Liver (tissue), 9 donors: ENCODE results near the gene LMX1B. TPM values are rescaled to one million over a fixed set of nuclear protein-coding genes. Genes with fewer than 3 reads are reported as not detected.

ENCODE experiments used
- DNase-seq: peaks from one replicate; pipeline ENCODE4 v3.0.0-alpha.2; 2017; ENCODE audit warnings: low spot score
- H3K27ac ChIP-seq, 2 donors: one replicate each; pipeline ENCODE4 v1.7.0; 2013; ENCODE audit warnings: inconsistent platforms in 2 of 2, low read length in 2 of 2, control low read depth in 1 of 2, low read depth in 1 of 2, mild to moderate bottlenecking in 1 of 2
- H3K27me3 ChIP-seq, 4 donors: one replicate each; pipeline versions ENCODE4 v1.6.1 to v1.7.0; 2013; ENCODE audit warnings: low read length in 3 of 4, inconsistent platforms in 1 of 4, mild to moderate bottlenecking in 1 of 4, moderate library complexity in 1 of 4; ENCODE audit not compliant: control insufficient read depth in 4 of 4, insufficient read depth in 4 of 4
- H3K36me3 ChIP-seq, 4 donors: one replicate each; pipeline versions ENCODE4 v1.6.1 to v1.7.0; 2013; ENCODE audit warnings: low read length in 3 of 4, mild to moderate bottlenecking in 3 of 4, low read depth in 1 of 4, moderate library complexity in 1 of 4; ENCODE audit not compliant: control insufficient read depth in 4 of 4, insufficient read depth in 3 of 4
- H3K4me1 ChIP-seq, 4 donors: one replicate each; pipeline versions ENCODE4 v1.6.1 to v1.7.0; 2013; ENCODE audit warnings: low read length in 3 of 4, mild to moderate bottlenecking in 3 of 4, moderate library complexity in 1 of 4; ENCODE audit not compliant: control insufficient read depth in 4 of 4, insufficient read depth in 4 of 4
- H3K4me3 ChIP-seq, 3 donors: one replicate each; pipeline versions ENCODE4 v1.6.1 to v1.7.0; 2013; ENCODE audit warnings: low read length in 3 of 3, control low read depth in 1 of 3, low read depth in 1 of 3, mild to moderate bottlenecking in 1 of 3
- H3K9ac ChIP-seq, 2 donors: one replicate each; pipeline ENCODE4 v1.7.0; 2013; ENCODE audit warnings: low read length in 2 of 2, mild to moderate bottlenecking in 2 of 2, moderate library complexity in 2 of 2, control low read depth in 1 of 2, low read depth in 1 of 2
- H3K9me3 ChIP-seq, 4 donors: one replicate each; pipeline versions ENCODE4 v1.6.1 to v1.7.0; 2013; ENCODE audit warnings: low read length in 3 of 4; ENCODE audit not compliant: control insufficient read depth in 4 of 4
- ATF3 ChIP-seq: IDR thresholded peaks from 2 replicates; pipeline ENCODE4 v1.6.1; 2016; ENCODE audit warnings: antibody characterized with exemption
- CTCF ChIP-seq: fragments of 150-350 bp; IDR thresholded peaks from 2 replicates; pipeline ENCODE4 v1.5.1; 2017; ENCODE audit warnings: improper control_type of control experiment, low read depth, low read length; ENCODE audit not compliant: missing input control
- EGR1 ChIP-seq, 2 donors: IDR thresholded peaks; 2 replicates each; pipeline ENCODE4 v1.6.1; 2016 to 2018; ENCODE audit warnings: antibody characterized with exemption in 2 of 2, low read depth in 2 of 2
- FOXA1 ChIP-seq: IDR thresholded peaks from 2 replicates; pipeline ENCODE4 v1.6.1; 2016; ENCODE audit warnings: antibody characterized with exemption
- FOXA2 ChIP-seq: IDR thresholded peaks from 2 replicates; pipeline ENCODE4 v1.6.1; 2016; ENCODE audit warnings: antibody characterized with exemption
- GABPA ChIP-seq, 2 donors: IDR thresholded peaks in 1 of 2; conservative IDR thresholded peaks in 1 of 2; 2 replicates each; pipeline ENCODE4 v1.6.1; 2016; ENCODE audit warnings: antibody characterized with exemption in 2 of 2, mild to moderate bottlenecking in 1 of 2, moderate library complexity in 1 of 2
- HNF4A ChIP-seq, 2 donors: conservative IDR thresholded peaks; 2 replicates each; pipeline ENCODE4 v1.6.1; 2016; ENCODE audit warnings: antibody characterized with exemption in 2 of 2, mild to moderate bottlenecking in 2 of 2
- HNF4G ChIP-seq: IDR thresholded peaks from 2 replicates; pipeline ENCODE4 v1.6.1; 2016; ENCODE audit warnings: antibody characterized with exemption
- JUND ChIP-seq, 2 donors: IDR thresholded peaks; 2 replicates each; pipeline ENCODE4 v1.6.1; 2016; ENCODE audit warnings: antibody characterized with exemption in 2 of 2
- MAX ChIP-seq: IDR thresholded peaks from 2 replicates; pipeline ENCODE4 v1.6.1; 2016; ENCODE audit warnings: antibody characterized with exemption
- NR2F2 ChIP-seq: IDR thresholded peaks from 2 replicates; pipeline ENCODE4 v1.6.1; 2016; ENCODE audit warnings: antibody characterized with exemption
- RAD21 ChIP-seq, 2 donors: IDR thresholded peaks; 2 replicates each; pipeline ENCODE4 v1.6.1; 2016; ENCODE audit warnings: antibody characterized with exemption in 2 of 2, mild to moderate bottlenecking in 2 of 2
- REST ChIP-seq: IDR thresholded peaks from 2 replicates; pipeline ENCODE4 v1.6.1; 2016; ENCODE audit warnings: antibody characterized with exemption, mild to moderate bottlenecking
- RXRA ChIP-seq, 2 donors: IDR thresholded peaks; 2 replicates each; pipeline ENCODE4 v1.6.1; 2017 to 2018; ENCODE audit warnings: antibody characterized with exemption in 2 of 2, mild to moderate bottlenecking in 1 of 2
- TAF1 ChIP-seq: conservative IDR thresholded peaks from 2 replicates; pipeline ENCODE4 v1.6.1; 2016; ENCODE audit warnings: antibody characterized with exemption, mild to moderate bottlenecking
- ZBTB33 ChIP-seq: IDR thresholded peaks from 2 replicates; pipeline ENCODE4 v1.6.1; 2016; ENCODE audit warnings: antibody characterized with exemption
- WGBS: extraction: QIAGEN DNeasy Blood & Tissue Kit; methylation state at CpG from one replicate; pipeline ENCODE4 v1.1.7; 2013; 5-methylcytosine and 5-hydroxymethylcytosine counted together
- polyA plus RNA-seq, 2 donors: library from polyadenylated mRNA; stranded (reverse) in 1 of 2; unstranded in 1 of 2; fragments of 200-250 nt in 1 of 2; fragments of >200 nt in 1 of 2; fragmentation: Nextera tagmentation in 1 of 2; extraction: Ambion mirVana in 1 of 2; gene quantifications; one replicate each; pipeline versions ENCODE4 v1.2.1 to v1.2.3, GENCODE V29; 2013 to 2015
- total RNA-seq, 2 donors: library from RNA; depleted of rRNA; stranded (reverse); fragments of >200 nt; gene quantifications; one replicate each; pipeline ENCODE4 v1.2.3, GENCODE V29; 2014
- donor health status: healthy.
- donor health status: healthy.
- donor health status: healthy.
- donor health status: healthy.
- donor health status: healthy.

Gene LMX1B
- total and polyA plus RNA-seq, 4 donors, result not detected

GRCh38 chr9:126619361-126620135 lies 5.8 kb downstream of the LMX1B start:
- Histone ChIP-seq H3K4me1 (peaks cover 5 to 18% (median 12%) of the 10 kb centered on the region in 4 donors), H3K36me3 (no peaks in the 10 kb centered on the region), H3K27me3 (peaks cover 5 to 54% (median 35%) of the 10 kb centered on the region in 4 donors), H3K27ac (no peak overlapping the region), H3K9ac (no peak overlapping the region), H3K4me3 (no peak overlapping the region), H3K9me3 (no peaks in the 10 kb centered on the region)
- WGBS, result 19% methylated on average over 10 of the region's 10 CpGs
- DNase-seq, result no peak
- TF ChIP-seq REST, result no peak
- TF ChIP-seq RAD21 (IDR thresholded peaks at IDR 0.05), result no peak
- TF ChIP-seq EGR1 (IDR thresholded peaks at IDR 0.05; ENCODE audit: low read depth in 2 of 2), result no peak
- no peak for TF ChIP-seq GABPA (IDR thresholded peaks at IDR 0.05 in 1 of 2, conservative IDR thresholded peaks at IDR 0.05 in 1 of 2)
- no peak for TF ChIP-seq ATF3
- TF ChIP-seq JUND (IDR thresholded peaks at IDR 0.05), result no peak
- no peak for TF ChIP-seq NR2F2
- TF ChIP-seq RXRA (IDR thresholded peaks at IDR 0.05), result no peak

GRCh38 chr9:126620478-126620877 lies 6.8 kb downstream of the LMX1B start:
- Histone ChIP-seq H3K36me3 (no peaks in the 10 kb centered on the region), H3K4me3 (no peak overlapping the region), H3K27me3 (peaks cover 5 to 45% (median 38%) of the 10 kb centered on the region in 4 donors), H3K4me1 (peaks cover 2 to 10% (median 7%) of the 10 kb centered on the region in 4 donors), H3K27ac (no peak overlapping the region), H3K9ac (no peak overlapping the region), H3K9me3 (no peaks in the 10 kb centered on the region)
- no peak for TF ChIP-seq ZBTB33
- no peak for TF ChIP-seq FOXA2
- TF ChIP-seq ATF3, result no peak
- no peak for TF ChIP-seq JUND (IDR thresholded peaks at IDR 0.05)
- no peak for TF ChIP-seq MAX
- no peak for TF ChIP-seq FOXA1
- no peak for TF ChIP-seq EGR1 (IDR thresholded peaks at IDR 0.05; ENCODE audit: low read depth in 2 of 2)
- no peak for TF ChIP-seq REST
- no peak for TF ChIP-seq HNF4G
- TF ChIP-seq NR2F2, result no peak
- TF ChIP-seq TAF1, result no peak
- no peak for TF ChIP-seq CTCF
- TF ChIP-seq RAD21 (IDR thresholded peaks at IDR 0.05), result no peak
- TF ChIP-seq HNF4A (conservative IDR thresholded peaks at IDR 0.05), result no peak
- 30% methylated on average over 7 of the region's 7 CpGs for WGBS
- DNase-seq, result no peak
